HFF-Myc (cell line): ENCODE measurements around the gene POLR3GL.

Experiments used
- DNase-seq: peaks from one replicate; pipeline ENCODE4 v3.0.0-alpha.2; 2011; ENCODE audit warnings: low read depth; ENCODE audit errors: extremely low read depth
- H3K4me3 ChIP-seq: replicated peaks from 2 replicates; pipeline ENCODE4 v1.5.1; 2011; ENCODE audit warnings: low read depth, mild to moderate bottlenecking, control low read depth, low read length
- CTCF ChIP-seq: IDR thresholded peaks from 2 replicates; pipeline ENCODE4 v1.5.1; 2012; ENCODE audit warnings: mild to moderate bottlenecking, low read depth, low read length, control low read depth; ENCODE audit errors: missing control alignments

The POLR3GL gene

DNA sequence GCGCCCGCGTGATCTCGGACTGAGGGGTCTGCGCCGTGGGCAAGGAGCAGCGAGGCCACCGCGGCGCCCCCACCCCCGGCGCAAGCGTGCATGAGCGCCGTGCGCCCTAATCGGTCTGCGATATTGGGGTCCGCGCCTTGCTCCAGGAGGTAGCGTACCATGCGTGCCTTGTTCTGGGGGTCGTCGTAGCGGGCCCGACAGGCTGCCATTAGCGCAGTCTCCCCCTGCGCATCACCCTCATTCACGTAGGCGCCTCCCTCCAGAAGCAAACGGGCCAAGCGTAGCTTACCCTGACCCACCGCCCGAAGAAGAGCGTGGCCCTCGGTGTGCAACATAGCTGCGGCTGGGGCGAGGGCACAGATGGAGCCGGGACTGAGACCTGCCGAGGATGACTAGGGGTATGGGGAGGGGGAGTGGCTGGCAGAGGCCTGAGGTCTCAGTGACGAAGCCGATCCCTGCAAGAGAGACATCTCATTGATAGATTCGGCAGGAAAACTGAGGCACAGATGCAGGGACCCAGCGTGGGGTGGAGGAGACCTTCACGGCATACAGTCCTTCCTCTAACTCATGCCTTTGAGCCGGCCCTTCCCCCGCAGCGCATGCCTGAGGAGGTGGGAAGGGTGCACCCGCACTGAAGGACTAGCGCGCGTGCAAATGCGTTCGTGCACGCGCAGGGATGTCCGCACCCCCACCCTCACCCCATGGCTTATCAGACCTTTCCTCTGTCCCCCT, 2.9 kb upstream of the POLR3GL start:
- no peak for DNase-seq
- TF ChIP-seq CTCF, result no peak
- peak overlapping the region; percentile 80 for H3K4me3 ChIP-seq

- DNase-seq, result no peak
- peak overlapping the region; percentile 80 for H3K4me3 ChIP-seq
- TF ChIP-seq CTCF, result no peak
Observed at GRCh38 chr1:145962157-145963102, 2.1 kb upstream of the POLR3GL start.

DNA sequence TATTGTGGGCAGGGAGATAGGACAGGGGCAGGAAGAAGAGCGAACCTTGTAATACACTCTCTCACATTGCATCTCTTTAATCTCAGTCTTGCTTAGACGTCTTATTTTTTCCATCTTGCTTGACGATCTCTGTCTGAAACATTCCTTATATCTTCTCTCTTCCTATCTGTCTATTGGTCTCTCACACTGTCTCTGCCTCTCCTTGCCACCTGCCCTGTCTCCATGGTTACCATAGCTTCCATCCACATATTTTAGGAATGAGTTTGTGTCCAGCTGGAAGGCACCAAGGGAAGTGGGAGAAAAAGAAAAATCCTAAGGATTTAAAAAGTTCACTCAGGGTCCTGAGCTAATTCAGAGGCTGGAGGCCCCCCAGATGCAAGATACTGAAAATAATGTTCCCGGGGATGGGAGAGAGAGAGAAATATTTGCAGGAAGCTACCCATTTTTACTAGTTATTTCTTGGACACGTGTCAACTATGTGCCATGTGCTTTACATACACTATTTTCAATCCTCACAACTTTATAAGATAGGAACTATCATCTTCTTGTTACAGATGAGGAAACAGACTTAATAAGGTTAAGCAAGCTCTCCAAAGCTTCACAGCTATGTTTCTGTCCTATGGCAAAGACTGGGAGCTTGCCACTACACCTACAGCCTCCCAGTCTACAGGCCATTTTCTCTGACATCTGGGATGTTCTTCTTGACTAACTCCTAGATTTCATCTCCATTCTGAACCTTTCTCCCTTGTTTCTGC, 1.0 kb upstream of the POLR3GL start:
- peak overlapping the region; percentile 80 for H3K4me3 ChIP-seq
- no peak for DNase-seq
- TF ChIP-seq CTCF, result no peak

- DNase-seq, result no peak
- H3K4me3 ChIP-seq, result peak overlapping the region; percentile 80
- no peak for TF ChIP-seq CTCF
Observed at GRCh38 chr1:145965119-145965744, 742 bp downstream of the POLR3GL start.

GRCh38 chr1:145967288-145967687, 2.8 kb downstream of the POLR3GL start:
- H3K4me3 ChIP-seq, result no peak overlapping the region
- TF ChIP-seq CTCF, result no peak
- no peak for DNase-seq

- H3K4me3 ChIP-seq, result no peak overlapping the region
- DNase-seq, result no peak
- TF ChIP-seq CTCF, result no peak
Observed at GRCh38 chr1:145972580-145972979, 8.1 kb downstream of the POLR3GL start.
